GM12878 (cell line): ENCODE data around the gene CD84.

Experiments used
- CTCF ChIP-seq, 3 experiments: IDR thresholded peaks in 2 of 3; conservative IDR thresholded peaks in 1 of 3; 2 replicates each; pipeline ENCODE4 v1.5.1; 2011; ENCODE audit warnings: low read depth in 3 of 3, low read length in 3 of 3, mild to moderate bottlenecking in 3 of 3, control low read depth in 2 of 3, moderate library complexity in 2 of 3, inconsistent platforms in 1 of 3, mixed read lengths in 1 of 3; ENCODE audit not compliant: control insufficient read depth in 2 of 3, insufficient read depth in 1 of 3; ENCODE audit errors: extremely low read depth in 1 of 3
- EZH2 ChIP-seq: IDR thresholded peaks from 2 replicates; pipeline ENCODE4 v1.6.1; 2012; ENCODE audit warnings: low read depth, mild to moderate bottlenecking, control low read depth, inconsistent platforms, low read length, borderline replicate concordance; ENCODE audit not compliant: control insufficient read depth
- JUNB ChIP-seq: IDR thresholded peaks from 2 replicates; pipeline ENCODE4 v1.6.1; 2016; ENCODE audit warnings: antibody characterized with exemption, mild to moderate bottlenecking
- POLR2A ChIP-seq: IDR thresholded peaks from 2 replicates; pipeline ENCODE4 v1.6.1; 2011; ENCODE audit warnings: low read depth, mild to moderate bottlenecking, low read length
- REST ChIP-seq: IDR thresholded peaks from 2 replicates; pipeline ENCODE4 v1.6.1; 2012; ENCODE audit warnings: mild to moderate bottlenecking, low read depth, low read length
- USF1 ChIP-seq: IDR thresholded peaks from 2 replicates; pipeline ENCODE4 v1.6.1; 2011; ENCODE audit warnings: borderline replicate concordance, low read depth, mild to moderate bottlenecking, moderate library complexity, mixed read lengths, low read length; ENCODE audit not compliant: insufficient read depth; ENCODE audit errors: extremely low read length
- ZBED1 ChIP-seq: IDR thresholded peaks from 2 replicates; pipeline ENCODE4 v1.6.1; 2016; ENCODE audit warnings: borderline replicate concordance

GRCh38 chr1:160553778-160554177 lies 25.5 kb downstream of the CD84 start:
- TF ChIP-seq POLR2A (no peak), REST (no peak), EZH2 (no peak), ZBED1 (no peak), JUNB (no peak), CTCF (IDR thresholded peaks at IDR 0.05 in 2 of 3, conservative IDR thresholded peaks at IDR 0.05 in 1 of 3; ENCODE audit: control insufficient read depth in 2 of 3, extremely low read depth in 1 of 3, insufficient read depth in 1 of 3, low read depth in 3 of 3, low read length in 3 of 3) (no peak), USF1 (no peak)
